DND-41 (cell line): Measurements from ENCODE around the gene SLC6A7.

Experiments used
- EZH2 ChIP-seq: IDR thresholded peaks from 3 replicates; pipeline ENCODE4 v1.6.1; 2012; ENCODE audit warnings: borderline replicate concordance, low read depth, mild to moderate bottlenecking, moderate library complexity, low read length, inconsistent platforms; ENCODE audit not compliant: severe bottlenecking
- TF ChIP-seq, protein P1 (sequence below): IDR thresholded peaks from 2 replicates; pipeline ENCODE4 v1.5.1; 2012; ENCODE audit warnings: borderline replicate concordance, low read length, moderate library complexity, mild to moderate bottlenecking; ENCODE audit not compliant: poor library complexity, severe bottlenecking; ENCODE audit errors: extremely low read depth

DNA sequence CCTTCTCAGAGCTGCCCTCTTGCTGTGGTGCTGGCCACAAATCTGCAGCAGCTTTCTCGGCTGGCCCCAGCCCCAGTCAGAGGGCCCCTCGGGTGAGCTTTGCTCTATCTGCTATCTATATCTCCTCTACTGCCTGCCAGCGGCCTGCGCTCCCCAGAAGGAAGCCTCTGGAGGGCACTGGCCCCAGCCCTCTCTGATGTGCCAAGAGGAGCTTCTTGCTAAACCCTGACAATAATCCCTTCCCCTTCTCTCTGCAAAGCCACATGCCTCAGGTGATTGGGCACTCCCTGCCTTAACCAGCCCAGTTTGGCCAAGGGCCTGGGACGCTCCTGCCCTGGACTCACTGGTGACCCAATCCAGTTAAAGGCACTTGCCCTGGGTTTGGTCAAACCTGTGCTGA is 57.0 kb downstream of the SLC6A7 start:
- no peak for TF ChIP-seq EZH2
- TF ChIP-seq, protein P1, sequence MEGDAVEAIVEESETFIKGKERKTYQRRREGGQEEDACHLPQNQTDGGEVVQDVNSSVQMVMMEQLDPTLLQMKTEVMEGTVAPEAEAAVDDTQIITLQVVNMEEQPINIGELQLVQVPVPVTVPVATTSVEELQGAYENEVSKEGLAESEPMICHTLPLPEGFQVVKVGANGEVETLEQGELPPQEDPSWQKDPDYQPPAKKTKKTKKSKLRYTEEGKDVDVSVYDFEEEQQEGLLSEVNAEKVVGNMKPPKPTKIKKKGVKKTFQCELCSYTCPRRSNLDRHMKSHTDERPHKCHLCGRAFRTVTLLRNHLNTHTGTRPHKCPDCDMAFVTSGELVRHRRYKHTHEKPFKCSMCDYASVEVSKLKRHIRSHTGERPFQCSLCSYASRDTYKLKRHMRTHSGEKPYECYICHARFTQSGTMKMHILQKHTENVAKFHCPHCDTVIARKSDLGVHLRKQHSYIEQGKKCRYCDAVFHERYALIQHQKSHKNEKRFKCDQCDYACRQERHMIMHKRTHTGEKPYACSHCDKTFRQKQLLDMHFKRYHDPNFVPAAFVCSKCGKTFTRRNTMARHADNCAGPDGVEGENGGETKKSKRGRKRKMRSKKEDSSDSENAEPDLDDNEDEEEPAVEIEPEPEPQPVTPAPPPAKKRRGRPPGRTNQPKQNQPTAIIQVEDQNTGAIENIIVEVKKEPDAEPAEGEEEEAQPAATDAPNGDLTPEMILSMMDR: no peak
